ENCODE results near the gene RBFOX2.
"Not testable (repeated sequence)": the region's sequence is repeated elsewhere in the genome, so short reads cannot be mapped to it uniquely, and the experiment has no call there.

Gene RBFOX2

GRCh38 chr22:35726398-35726797 is 302.2 kb downstream of the RBFOX2 start:
- in situ Hi-C loops (cut with MboI; ENCODE audit: low sequenced_read_pairs) = no loop called here
- Histone ChIP-seq H3K9me3 (no peaks in the 10 kb centered on the region), H3K36me3 (replicated peaks) (no peaks in the 10 kb centered on the region), H3K27me3 (ENCODE audit: low read depth) (peaks cover 5% of the 10 kb centered on the region; the same call in 1 of the 2 replicates), H3K4me1 (no peaks in the 10 kb centered on the region), H3K4me3 (no peak overlapping the region)
- DNase-seq (ENCODE audit: low spot score in 2 of 2) = no peak

GRCh38 chr22:35725521-35725920 is 303.1 kb downstream of the RBFOX2 start:
- in situ Hi-C loops (cut with MboI; ENCODE audit: low sequenced_read_pairs) = no loop called here
- H3K4me1 ChIP-seq = no peaks in the 10 kb centered on the region
- H3K27me3 ChIP-seq (ENCODE audit: low read depth) = peaks cover 5% of the 10 kb centered on the region; the same call in 1 of the 2 replicates
- H3K9me3 ChIP-seq = no peaks in the 10 kb centered on the region
- no peaks in the 10 kb centered on the region for H3K36me3 ChIP-seq (replicated peaks)
- DNase-seq (ENCODE audit: low spot score in 2 of 2) = no peak
- H3K4me3 ChIP-seq = no peak overlapping the region

GRCh38 chr22:35721960-35722359 is 306.7 kb downstream of the RBFOX2 start:
- Histone ChIP-seq H3K4me1 (no peaks in the 10 kb centered on the region), H3K27me3 (ENCODE audit: low read depth) (no peaks in the 10 kb centered on the region), H3K4me3 (no peak overlapping the region), H3K36me3 (replicated peaks) (no peaks in the 10 kb centered on the region), H3K9me3 (no peaks in the 10 kb centered on the region)
- DNase-seq (ENCODE audit: low spot score in 2 of 2) = no peak
- in situ Hi-C loops (cut with MboI; ENCODE audit: low sequenced_read_pairs) = no loop called here

- in situ Hi-C loops (cut with MboI; ENCODE audit: low sequenced_read_pairs) = no loop called here
- Histone ChIP-seq H3K4me3 (no peak overlapping the region), H3K36me3 (replicated peaks) (no peaks in the 10 kb centered on the region), H3K4me1 (no peaks in the 10 kb centered on the region), H3K9me3 (no peaks in the 10 kb centered on the region), H3K27me3 (ENCODE audit: low read depth) (no peaks in the 10 kb centered on the region)
- DNase-seq (ENCODE audit: low spot score in 2 of 2) = no peak
Measured at GRCh38 chr22:35719212-35719875, 309.3 kb downstream of the RBFOX2 start.

- H3K4me3 ChIP-seq = no peak within 1 kb of the TSS
- no peak for DNase-seq (ENCODE audit: low spot score in 2 of 2)
- H3K9me3 ChIP-seq = peaks cover 4% of the 10 kb centered on the region; the same call in 1 of the 2 replicates
- H3K36me3 ChIP-seq (replicated peaks) = no peaks in the 10 kb centered on the region
- in situ Hi-C loops (cut with MboI; ENCODE audit: low sequenced_read_pairs) = no loop called here
- H3K27me3 ChIP-seq (ENCODE audit: low read depth) = no peaks in the 10 kb centered on the region
- H3K4me1 ChIP-seq = no peaks in the 10 kb centered on the region
Measured at GRCh38 chr22:35717572-35717971, 311.1 kb downstream of the RBFOX2 start, which contains the start of gene APOL5. Gene APOL5 (plus strand): TSS chr22:35717872. CDS start chr22:35717872, 0 bp downstream.

GRCh38 chr22:35712672-35713071 is 316.0 kb downstream of the RBFOX2 start:
- H3K27me3 ChIP-seq (ENCODE audit: low read depth) = peaks cover 4% of the 10 kb centered on the region; the same call in 1 of the 2 replicates
- H3K9me3 ChIP-seq = peaks cover 4% of the 10 kb centered on the region; the same call in 1 of the 2 replicates
- no peak overlapping the region for H3K4me3 ChIP-seq
- H3K4me1 ChIP-seq = no peaks in the 10 kb centered on the region
- DNase-seq (ENCODE audit: low spot score in 2 of 2) = peak in 1 of 2 experiments; percentile 8
- H3K36me3 ChIP-seq (replicated peaks) = no peaks in the 10 kb centered on the region
- in situ Hi-C loops (cut with MboI; ENCODE audit: low sequenced_read_pairs) = no loop called here

GRCh38 chr22:35711336-35711735 is 317.3 kb downstream of the RBFOX2 start:
- Histone ChIP-seq H3K27me3 (ENCODE audit: low read depth) (peaks cover 4% of the 10 kb centered on the region; the same call in 1 of the 2 replicates), H3K4me3 (no peak overlapping the region), H3K4me1 (no peaks in the 10 kb centered on the region), H3K36me3 (replicated peaks) (no peaks in the 10 kb centered on the region), H3K9me3 (peaks cover 4% of the 10 kb centered on the region; the same call in 1 of the 2 replicates)
- in situ Hi-C loops (cut with MboI; ENCODE audit: low sequenced_read_pairs) = no loop called here
- DNase-seq (ENCODE audit: low spot score in 2 of 2) = no peak

GRCh38 chr22:35708917-35709316 is 319.7 kb downstream of the RBFOX2 start:
- H3K4me3 ChIP-seq = no peak overlapping the region
- H3K27me3 ChIP-seq (ENCODE audit: low read depth) = peaks cover 4% of the 10 kb centered on the region; the same call in 1 of the 2 replicates
- no peaks in the 10 kb centered on the region for H3K4me1 ChIP-seq
- H3K9me3 ChIP-seq = peaks cover 4% of the 10 kb centered on the region; the same call in 1 of the 2 replicates
- no peak for DNase-seq (ENCODE audit: low spot score in 2 of 2)
- H3K36me3 ChIP-seq (replicated peaks) = no peaks in the 10 kb centered on the region
- in situ Hi-C loops (cut with MboI; ENCODE audit: low sequenced_read_pairs) = no loop called here

GRCh38 chr22:35708453-35708852 is 320.2 kb downstream of the RBFOX2 start:
- DNase-seq (ENCODE audit: low spot score in 2 of 2) = no peak
- no peaks in the 10 kb centered on the region for H3K4me1 ChIP-seq
- no peaks in the 10 kb centered on the region for H3K36me3 ChIP-seq (replicated peaks)
- H3K9me3 ChIP-seq = peaks cover 4% of the 10 kb centered on the region; the same call in 1 of the 2 replicates
- in situ Hi-C loops (cut with MboI; ENCODE audit: low sequenced_read_pairs) = no loop called here
- no peak overlapping the region for H3K4me3 ChIP-seq
- H3K27me3 ChIP-seq (ENCODE audit: low read depth) = peaks cover 4% of the 10 kb centered on the region; the same call in 1 of the 2 replicates

- DNase-seq (ENCODE audit: low spot score in 2 of 2) = no peak
- no peaks in the 10 kb centered on the region for H3K4me1 ChIP-seq
- in situ Hi-C loops (cut with MboI; ENCODE audit: low sequenced_read_pairs) = no loop called here
- no peak overlapping the region for H3K4me3 ChIP-seq
- peaks cover 4% of the 10 kb centered on the region; the same call in 1 of the 2 replicates for H3K27me3 ChIP-seq (ENCODE audit: low read depth)
- no peaks in the 10 kb centered on the region for H3K36me3 ChIP-seq (replicated peaks)
- no peaks in the 10 kb centered on the region for H3K9me3 ChIP-seq
Measured at GRCh38 chr22:35705141-35705540, 323.5 kb downstream of the RBFOX2 start.

- Histone ChIP-seq H3K4me1 (no peaks in the 10 kb centered on the region), H3K36me3 (replicated peaks) (no peaks in the 10 kb centered on the region), H3K27me3 (ENCODE audit: low read depth) (peaks cover 1% of the 10 kb centered on the region; the same call in 1 of the 2 replicates), H3K9me3 (no peaks in the 10 kb centered on the region), H3K4me3 (no peak overlapping the region)
- no peak for DNase-seq (ENCODE audit: low spot score in 2 of 2)
- in situ Hi-C loops (cut with MboI; ENCODE audit: low sequenced_read_pairs) = no loop called here
Measured at GRCh38 chr22:35703861-35704584, 324.6 kb downstream of the RBFOX2 start.

GRCh38 chr22:35699852-35700251 is 328.8 kb downstream of the RBFOX2 start:
- H3K4me3 ChIP-seq; H3K4me1 ChIP-seq; H3K27me3 ChIP-seq (ENCODE audit: low read depth); H3K9me3 ChIP-seq; H3K36me3 ChIP-seq (replicated peaks); in situ Hi-C loops (cut with MboI; ENCODE audit: low sequenced_read_pairs); DNase-seq (ENCODE audit: low spot score in 2 of 2): not testable (repeated sequence)

- Histone ChIP-seq H3K4me3 (no peak overlapping the region), H3K36me3 (replicated peaks) (no peaks in the 10 kb centered on the region), H3K27me3 (ENCODE audit: low read depth) (peaks cover 4% of the 10 kb centered on the region; the same call in 1 of the 2 replicates), H3K4me1 (no peaks in the 10 kb centered on the region), H3K9me3 (no peaks in the 10 kb centered on the region)
- no peak for DNase-seq (ENCODE audit: low spot score in 2 of 2)
- in situ Hi-C loops (cut with MboI; ENCODE audit: low sequenced_read_pairs) = no loop called here
Measured at GRCh38 chr22:35697142-35697541, 331.5 kb downstream of the RBFOX2 start.

GRCh38 chr22:35695202-35695601 is 333.4 kb downstream of the RBFOX2 start:
- H3K9me3 ChIP-seq = no peaks in the 10 kb centered on the region
- H3K36me3 ChIP-seq (replicated peaks) = no peaks in the 10 kb centered on the region
- peaks cover 4% of the 10 kb centered on the region; the same call in 1 of the 2 replicates for H3K27me3 ChIP-seq (ENCODE audit: low read depth)
- DNase-seq (ENCODE audit: low spot score in 2 of 2) = no peak
- in situ Hi-C loops (cut with MboI; ENCODE audit: low sequenced_read_pairs) = no loop called here
- no peaks in the 10 kb centered on the region for H3K4me1 ChIP-seq
- no peak overlapping the region for H3K4me3 ChIP-seq

Data from HAP-1 (cell line).